Measurements from ENCODE around the gene KLB.

The KLB gene

GRCh38 chr4:39466747-39467146 is 60.0 kb downstream of the KLB start:
- DNase-seq, result no peak

GRCh38 chr4:39467464-39467863 is 60.7 kb downstream of the KLB start:
- no peak for DNase-seq

GRCh38 chr4:39469429-39470077 is 62.8 kb downstream of the KLB start:
- no peak for DNase-seq

- DNase-seq, result no peak
Observed at GRCh38 chr4:39470402-39470801, 63.7 kb downstream of the KLB start.

- no peak for DNase-seq
Observed at GRCh38 chr4:39472396-39472795, 65.7 kb downstream of the KLB start.

GRCh38 chr4:39476187-39476895 is 69.6 kb downstream of the KLB start:
- DNase-seq, result no peak

- DNase-seq, result no peak
Observed at GRCh38 chr4:39480251-39480650, 73.5 kb downstream of the KLB start.

- DNase-seq, result no peak
Observed at GRCh38 chr4:39480902-39481695, 74.4 kb downstream of the KLB start.

- DNase-seq, result no peak
Observed at GRCh38 chr4:39484582-39485272, 78.0 kb downstream of the KLB start.

- DNase-seq, result no peak
Observed at GRCh38 chr4:39486221-39486804, 79.6 kb downstream of the KLB start.

- no peak for DNase-seq
Observed at GRCh38 chr4:39490322-39490721, 83.6 kb downstream of the KLB start.

- no peak for DNase-seq
Observed at GRCh38 chr4:39494354-39494753, 87.6 kb downstream of the KLB start.

- no peak for DNase-seq
Observed at GRCh38 chr4:39495446-39496213, 88.9 kb downstream of the KLB start.

GRCh38 chr4:39497909-39498726 is 91.4 kb downstream of the KLB start:
- DNase-seq, result no peak

- no peak for DNase-seq
Observed at GRCh38 chr4:39498727-39499020, 91.9 kb downstream of the KLB start.

Data from stimulated activated CD4-positive, alpha-beta T cell treated with anti-CD3 and anti-CD28 coated beads, Interleukin-15, amount 100 ng/mL, for 24 hours (primary cell).